ENCODE measurements around the gene PRKCA. TPM values are rescaled to one million over a fixed set of nuclear protein-coding genes. Genes with fewer than 3 reads are reported as not detected.

The PRKCA gene
- total RNA-seq, 3 donors from 2014 or later (not counting 1 experiment from before 2014, with no cell fraction given) = 19.6 to 29.0 (median 20.4) TPM

DNA sequence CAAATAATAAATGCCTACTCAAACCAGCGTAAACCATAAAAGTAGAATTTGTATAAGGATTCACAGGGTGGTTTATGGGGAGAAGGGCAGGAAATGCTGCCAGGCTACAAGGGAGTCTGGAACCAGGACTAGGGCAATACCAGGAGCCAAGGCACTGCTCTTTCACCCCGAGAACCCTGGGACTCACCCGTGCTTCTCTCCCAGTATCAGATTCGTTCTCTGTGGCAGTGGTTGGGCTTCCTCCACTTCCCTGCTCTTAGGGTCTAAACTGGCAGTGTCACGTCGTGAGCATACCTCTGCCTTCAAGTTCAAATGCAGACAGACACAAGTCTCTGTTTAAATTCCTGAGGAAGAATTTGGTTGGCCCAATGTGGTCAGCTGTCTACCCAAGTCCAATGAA, 49.3 kb downstream of the PRKCA start:
- DNase-seq = no peak
- Histone ChIP-seq H3K27me3 (ENCODE audit: control insufficient read depth, insufficient read depth, low read length) (no peaks in the 10 kb centered on the region), H3K9me3 (ENCODE audit: control insufficient read depth, insufficient read depth, low read length) (no peaks in the 10 kb centered on the region), H3K4me3 (ENCODE audit: low read length) (no peak overlapping the region), H3K27ac (ENCODE audit: low read length) (no peak overlapping the region), H3K36me3 (ENCODE audit: control insufficient read depth, insufficient read depth, low read length) (no peaks in the 10 kb centered on the region), H3K4me1 (ENCODE audit: control insufficient read depth, insufficient read depth, low read length) (no peaks in the 10 kb centered on the region)
- TF ChIP-seq, protein P1, sequence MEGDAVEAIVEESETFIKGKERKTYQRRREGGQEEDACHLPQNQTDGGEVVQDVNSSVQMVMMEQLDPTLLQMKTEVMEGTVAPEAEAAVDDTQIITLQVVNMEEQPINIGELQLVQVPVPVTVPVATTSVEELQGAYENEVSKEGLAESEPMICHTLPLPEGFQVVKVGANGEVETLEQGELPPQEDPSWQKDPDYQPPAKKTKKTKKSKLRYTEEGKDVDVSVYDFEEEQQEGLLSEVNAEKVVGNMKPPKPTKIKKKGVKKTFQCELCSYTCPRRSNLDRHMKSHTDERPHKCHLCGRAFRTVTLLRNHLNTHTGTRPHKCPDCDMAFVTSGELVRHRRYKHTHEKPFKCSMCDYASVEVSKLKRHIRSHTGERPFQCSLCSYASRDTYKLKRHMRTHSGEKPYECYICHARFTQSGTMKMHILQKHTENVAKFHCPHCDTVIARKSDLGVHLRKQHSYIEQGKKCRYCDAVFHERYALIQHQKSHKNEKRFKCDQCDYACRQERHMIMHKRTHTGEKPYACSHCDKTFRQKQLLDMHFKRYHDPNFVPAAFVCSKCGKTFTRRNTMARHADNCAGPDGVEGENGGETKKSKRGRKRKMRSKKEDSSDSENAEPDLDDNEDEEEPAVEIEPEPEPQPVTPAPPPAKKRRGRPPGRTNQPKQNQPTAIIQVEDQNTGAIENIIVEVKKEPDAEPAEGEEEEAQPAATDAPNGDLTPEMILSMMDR (IDR thresholded peaks at IDR 0.05) = no peak
- no peaks in the 10 kb centered on the region for H3K9me3 Mint-ChIP-seq
- WGBS (ENCODE audit: insufficient coverage) = 99% methylated on average over 6 of the region's 6 CpGs
- no peaks in the 10 kb centered on the region for H3K27me3 Mint-ChIP-seq (ENCODE audit: low read depth in 2 of 2)
- H3K4me3 Mint-ChIP-seq = no peak overlapping the region
- peaks cover 0 to 11% of the 10 kb centered on the region in 2 donors for H3K4me1 Mint-ChIP-seq
- intact Hi-C loops (cut with micrococcal nuclease) = no loop called here
- ATAC-seq = no peak
- H3K27ac Mint-ChIP-seq = no peak overlapping the region
- no peaks in the 10 kb centered on the region for H3K36me3 Mint-ChIP-seq

DNA sequence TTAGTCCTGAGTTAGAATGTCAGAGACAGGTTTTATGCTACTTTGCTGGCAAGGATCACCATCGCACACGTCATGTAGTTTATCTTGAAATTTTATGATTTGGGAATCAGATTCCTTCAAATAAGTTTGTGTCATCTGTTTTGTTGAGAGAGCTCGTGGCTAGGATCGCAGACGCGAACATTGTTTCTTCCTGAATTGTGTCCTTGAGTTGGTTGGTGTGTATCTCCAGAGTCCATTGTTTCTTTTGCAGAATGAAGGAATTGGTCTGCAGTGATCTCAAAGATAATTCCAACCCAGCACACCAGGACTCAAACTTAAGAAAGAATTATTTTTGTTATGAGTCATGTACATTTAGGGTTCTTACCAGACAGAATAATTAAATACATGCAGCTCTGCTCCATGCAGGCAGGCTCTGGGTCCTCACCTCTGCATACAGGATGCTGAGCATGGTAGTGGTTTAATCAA, 51.6 kb downstream of the PRKCA start:
- Histone ChIP-seq H3K27ac (ENCODE audit: low read length) (no peak overlapping the region), H3K27me3 (ENCODE audit: control insufficient read depth, insufficient read depth, low read length) (no peaks in the 10 kb centered on the region), H3K4me1 (ENCODE audit: control insufficient read depth, insufficient read depth, low read length) (no peaks in the 10 kb centered on the region), H3K9me3 (ENCODE audit: control insufficient read depth, insufficient read depth, low read length) (no peaks in the 10 kb centered on the region), H3K4me3 (ENCODE audit: low read length) (no peak overlapping the region), H3K36me3 (ENCODE audit: control insufficient read depth, insufficient read depth, low read length) (no peaks in the 10 kb centered on the region)
- Mint-ChIP-seq H3K9me3 (no peaks in the 10 kb centered on the region), H3K4me3 (no peak overlapping the region), H3K4me1 (peaks cover 0 to 6% of the 10 kb centered on the region in 2 donors), H3K27ac (no peak overlapping the region), H3K36me3 (no peaks in the 10 kb centered on the region), H3K27me3 (ENCODE audit: low read depth in 2 of 2) (no peaks in the 10 kb centered on the region)
- TF ChIP-seq, protein P1 (IDR thresholded peaks at IDR 0.05) = no peak
- intact Hi-C loops (cut with micrococcal nuclease) = no loop called here
- WGBS (ENCODE audit: insufficient coverage) = 96% methylated on average over 6 of the region's 6 CpGs
- no peak for ATAC-seq
- DNase-seq = no peak

DNA sequence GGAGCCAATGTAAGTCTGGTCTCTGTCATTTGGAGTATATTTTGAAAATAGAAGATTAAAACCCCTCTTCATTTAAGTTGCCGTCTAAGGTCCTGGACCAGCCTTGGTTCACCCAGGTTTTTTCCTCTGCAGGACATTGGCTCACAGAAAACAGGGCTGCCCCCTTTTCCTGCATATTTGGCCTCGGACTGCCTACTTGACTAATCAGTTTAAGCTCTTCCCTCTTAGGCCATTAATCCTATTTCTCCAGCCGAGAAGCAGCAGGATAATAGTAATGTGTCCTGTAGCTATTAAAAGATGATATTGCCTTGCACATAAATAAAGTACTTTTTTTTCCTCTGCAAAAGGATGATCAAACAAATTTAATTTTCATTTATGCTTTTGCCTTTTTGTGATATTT, 52.1 kb downstream of the PRKCA start:
- H3K4me3 ChIP-seq (ENCODE audit: low read length) = no peak overlapping the region
- WGBS (ENCODE audit: insufficient coverage) = 96% methylated on average over 2 of the region's 3 CpGs
- H3K4me1 ChIP-seq (ENCODE audit: control insufficient read depth, insufficient read depth, low read length) = no peaks in the 10 kb centered on the region

More for the DNA sequence above, 52.1 kb downstream of the PRKCA start:
- Histone ChIP-seq H3K27me3 (ENCODE audit: control insufficient read depth, insufficient read depth, low read length) (no peaks in the 10 kb centered on the region), H3K27ac (ENCODE audit: low read length) (no peak overlapping the region), H3K36me3 (ENCODE audit: control insufficient read depth, insufficient read depth, low read length) (no peaks in the 10 kb centered on the region), H3K9me3 (ENCODE audit: control insufficient read depth, insufficient read depth, low read length) (no peaks in the 10 kb centered on the region)
- DNase-seq (no peak), ATAC-seq (no peak)
- H3K27me3 Mint-ChIP-seq (ENCODE audit: low read depth in 2 of 2) = no peaks in the 10 kb centered on the region
- no peaks in the 10 kb centered on the region for H3K36me3 Mint-ChIP-seq
- H3K27ac Mint-ChIP-seq = no peak overlapping the region
- H3K4me1 Mint-ChIP-seq = peaks cover 0 to 6% of the 10 kb centered on the region in 2 donors
- no peak overlapping the region for H3K4me3 Mint-ChIP-seq
- no peaks in the 10 kb centered on the region for H3K9me3 Mint-ChIP-seq
- intact Hi-C loops (cut with micrococcal nuclease) = no loop called here
- TF ChIP-seq, protein P1 (IDR thresholded peaks at IDR 0.05) = no peak
